Activated naive CD4-positive, alpha-beta T cell treated with anti-CD3 and anti-CD28 coated beads, Interleukin-2, amount 10 ng/mL, durations not matched to agents 7 days and 5 days (primary cell): ENCODE measurements around the gene FDPS.

Experiments
- CTCF ChIA-PET: fragments of 350-600 bp; sonication (Branson Sonifier 250); formaldehyde crosslinking; loops from one replicate; lab custom pipeline; 2021; ENCODE audit warnings: antibody characterized with exemption; lab: Charles Lee
- DNase-seq: peaks from one replicate; pipeline ENCODE4 v3.0.0-alpha.2; 2020
- H3K27ac Mint-ChIP-seq: one replicate; pipeline ENCODE4 v1.8.0; 2021; ENCODE audit warnings: mild to moderate bottlenecking, moderate library complexity, mixed read lengths
- H3K27me3 Mint-ChIP-seq: one replicate; pipeline ENCODE4 v1.8.0; 2021; ENCODE audit warnings: mild to moderate bottlenecking, mixed read lengths
- H3K36me3 Mint-ChIP-seq: one replicate; pipeline ENCODE4 v1.8.0; 2021; ENCODE audit warnings: mixed read lengths
- H3K4me1 Mint-ChIP-seq: one replicate; pipeline ENCODE4 v1.8.0; 2021; ENCODE audit warnings: mixed read lengths
- H3K4me3 Mint-ChIP-seq: one replicate; pipeline ENCODE4 v1.8.0; 2021; ENCODE audit warnings: mild to moderate bottlenecking, moderate library complexity, mixed read lengths
- H3K9me3 Mint-ChIP-seq: one replicate; pipeline ENCODE4 v1.8.0; 2021; ENCODE audit warnings: mixed read lengths

FDPS gene

DNA sequence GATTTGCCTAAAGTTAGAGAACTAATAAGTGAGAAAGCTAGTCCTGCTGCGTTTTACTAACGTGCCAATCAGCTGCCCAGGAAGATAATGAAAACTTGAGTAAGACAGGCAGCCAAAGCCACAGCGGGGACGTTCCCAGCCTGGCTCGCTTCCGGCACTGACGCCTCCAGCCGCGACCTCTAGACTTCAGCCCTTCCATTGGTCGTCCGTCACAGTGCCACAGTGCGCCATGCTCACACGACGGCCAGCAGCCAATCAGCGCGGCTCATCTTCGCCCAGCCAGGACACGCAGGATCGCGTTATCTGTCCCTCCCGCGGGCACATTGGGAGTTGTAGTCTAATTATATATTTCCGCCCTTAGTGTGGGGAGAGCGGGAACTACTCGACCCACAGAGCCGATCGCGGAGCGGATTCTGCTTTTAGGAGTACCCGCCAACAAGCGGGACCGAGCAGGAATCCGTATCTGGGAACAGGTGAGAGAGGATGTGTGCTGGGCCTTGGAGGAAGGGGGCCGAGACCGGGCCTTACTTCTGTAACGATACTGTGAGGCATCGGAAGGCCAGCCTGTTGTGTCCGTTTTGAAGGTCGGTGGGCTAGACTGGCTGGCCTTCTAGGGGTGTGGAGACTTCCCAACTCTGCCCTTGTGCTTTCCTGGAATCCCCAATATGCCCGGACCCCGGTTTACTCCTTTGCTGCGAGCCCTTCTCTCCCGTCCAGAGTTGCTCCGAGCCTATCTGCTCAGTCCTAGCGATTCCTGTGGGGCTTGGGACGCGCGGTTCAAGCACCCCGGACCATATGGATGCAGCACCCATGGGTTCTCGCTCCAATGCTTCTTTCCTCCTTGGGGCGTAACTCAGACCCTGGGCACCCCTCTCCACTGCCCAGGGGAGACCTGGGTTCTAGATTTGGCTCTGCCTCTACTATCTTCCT is at the start of gene FDPS:
TSS of gene FDPS (plus strand) at position 374 of the 930 bp plus-strand sequence. CDS start 924 bp downstream, outside the sequence.
- no peaks in the 10 kb centered on the region for H3K9me3 Mint-ChIP-seq
- peak within 1 kb of the TSS; percentile 91 for H3K4me3 Mint-ChIP-seq
- peak within 1 kb of the TSS; percentile 95 for H3K27ac Mint-ChIP-seq
- H3K27me3 Mint-ChIP-seq, result peaks cover 13% of the 10 kb centered on the region
- peaks cover 45% of the 10 kb centered on the region for H3K4me1 Mint-ChIP-seq
- peaks cover 39% of the 10 kb centered on the region for H3K36me3 Mint-ChIP-seq
- CTCF ChIA-PET, result interaction anchor here (0.8 to 4.7 kb wide), 8 partner anchors 11 to 134 kb away, joined by 3 to 39 read pairs (median 4); partner anchors contain the start of gene RUSC1
- peak; percentile 99 for DNase-seq

DNA sequence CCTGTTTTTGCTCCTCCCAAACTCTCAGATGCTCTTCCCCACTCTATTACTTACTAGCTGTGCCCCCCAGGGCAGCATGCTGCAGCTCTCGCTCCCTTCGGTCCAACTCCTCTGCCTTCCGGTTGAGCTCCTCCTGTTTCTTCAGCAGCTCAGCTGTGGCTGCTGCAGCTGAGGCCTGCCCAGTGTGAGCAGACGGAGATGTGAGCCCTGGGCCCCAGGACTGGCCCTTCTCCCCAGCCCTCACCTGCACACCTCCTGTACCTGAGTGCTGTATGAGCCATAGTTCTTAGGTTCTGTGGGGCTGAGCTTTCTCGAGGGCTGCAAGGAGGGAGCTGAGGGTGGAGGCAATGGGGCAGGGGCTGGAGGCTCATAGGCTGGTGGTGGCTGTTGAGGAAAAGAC is 48.4 kb upstream of the FDPS start:
- Mint-ChIP-seq H3K9me3 (no peaks in the 10 kb centered on the region), H3K27ac (peak overlapping the region; percentile 72), H3K27me3 (no peaks in the 10 kb centered on the region), H3K36me3 (peaks cover 66% of the 10 kb centered on the region), H3K4me1 (peaks cover 60% of the 10 kb centered on the region), H3K4me3 (peak overlapping the region; percentile 96)
- DNase-seq, result no peak
- CTCF ChIA-PET, result interaction anchor here (0.6 to 5.2 kb wide), 4 partner anchors 10 to 63 kb away, joined by 3 to 57 read pairs (median 5); no protein-coding TSS in a partner anchor

DNA sequence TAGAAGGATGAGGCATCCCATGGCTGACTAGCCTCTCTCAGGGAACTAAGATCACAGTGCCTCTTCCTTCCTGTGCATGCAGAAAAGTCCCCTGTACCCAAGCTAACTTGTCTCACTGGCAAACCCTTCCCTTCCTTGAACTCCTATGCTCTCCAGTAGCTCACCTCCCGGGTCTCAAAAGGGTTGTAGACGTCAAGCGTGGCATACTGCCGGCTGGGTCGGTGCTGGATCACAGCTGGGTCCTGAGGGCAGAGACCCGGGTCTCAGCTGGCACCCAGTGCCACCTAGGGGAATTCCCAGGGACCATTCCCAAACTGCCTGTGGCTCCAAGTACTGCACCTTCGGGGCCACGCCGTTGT is 47.2 kb upstream of the FDPS start:
- Mint-ChIP-seq H3K4me1 (peaks cover 54% of the 10 kb centered on the region), H3K9me3 (no peaks in the 10 kb centered on the region), H3K36me3 (peaks cover 73% of the 10 kb centered on the region), H3K4me3 (peak overlapping the region; percentile 96), H3K27me3 (no peaks in the 10 kb centered on the region), H3K27ac (peak overlapping the region; percentile 93)
- CTCF ChIA-PET, result interaction anchor here (0.6 to 5.2 kb wide), 7 partner anchors 11 to 80 kb away, joined by 3 to 57 read pairs (median 4); partner anchors contain the start of gene THBS3
- peak; percentile 39 for DNase-seq

DNA sequence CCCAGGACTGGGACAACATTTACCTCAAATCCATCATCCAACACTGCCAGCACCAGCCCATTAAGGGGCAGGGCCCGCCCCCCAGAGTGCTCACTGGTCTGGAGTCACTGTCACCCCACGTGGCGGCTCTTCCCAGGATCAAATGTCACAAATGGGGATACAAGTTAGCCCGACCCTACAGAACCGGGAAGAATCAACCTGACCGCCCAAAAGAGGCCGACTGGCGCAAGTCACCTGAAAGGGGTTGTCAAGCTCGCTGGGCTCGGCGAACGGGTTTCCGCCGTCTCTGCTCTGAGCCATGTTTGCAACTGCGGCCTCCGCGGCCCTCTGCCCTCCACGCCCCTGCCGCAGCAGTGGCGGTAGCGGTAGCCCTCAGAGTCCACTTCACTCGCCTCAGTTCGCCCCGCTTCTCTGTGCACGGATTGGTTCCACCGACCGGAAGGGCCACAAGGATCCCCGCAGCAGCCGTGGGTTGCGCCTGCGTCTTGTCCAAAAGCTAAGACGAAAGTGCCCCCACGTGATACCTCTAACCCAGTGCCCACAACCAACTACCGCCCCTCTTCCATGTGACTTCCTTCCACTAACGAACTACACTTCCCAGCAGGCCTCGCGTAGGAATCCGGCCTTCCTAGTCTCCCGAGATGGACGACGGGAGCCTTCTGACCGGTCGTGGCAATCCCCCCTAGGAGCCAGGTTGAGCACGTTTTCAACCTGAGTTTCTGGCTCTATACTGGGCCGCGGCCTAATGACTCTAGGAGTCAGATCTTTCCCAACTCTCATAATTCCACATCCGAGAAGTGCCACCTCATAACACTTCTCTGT is 46.6 kb upstream of the FDPS start, which contains the start of gene SCAMP3:
TSS of gene SCAMP3 (minus strand) at position 509 of the 822 bp plus-strand sequence. CDS start at position 300, 209 bp downstream.
- DNase-seq, result peak; percentile 93
- no peaks in the 10 kb centered on the region for H3K27me3 Mint-ChIP-seq
- CTCF ChIA-PET, result interaction anchor here (0.6 to 5.2 kb wide), 6 partner anchors 12 to 79 kb away, joined by 3 to 57 read pairs (median 4); partner anchors contain the start of gene THBS3
- H3K27ac Mint-ChIP-seq, result peak within 1 kb of the TSS; percentile 93
- H3K9me3 Mint-ChIP-seq, result no peaks in the 10 kb centered on the region
- peak within 1 kb of the TSS; percentile 96 for H3K4me3 Mint-ChIP-seq
- peaks cover 49% of the 10 kb centered on the region for H3K4me1 Mint-ChIP-seq
- H3K36me3 Mint-ChIP-seq, result peaks cover 74% of the 10 kb centered on the region

DNA sequence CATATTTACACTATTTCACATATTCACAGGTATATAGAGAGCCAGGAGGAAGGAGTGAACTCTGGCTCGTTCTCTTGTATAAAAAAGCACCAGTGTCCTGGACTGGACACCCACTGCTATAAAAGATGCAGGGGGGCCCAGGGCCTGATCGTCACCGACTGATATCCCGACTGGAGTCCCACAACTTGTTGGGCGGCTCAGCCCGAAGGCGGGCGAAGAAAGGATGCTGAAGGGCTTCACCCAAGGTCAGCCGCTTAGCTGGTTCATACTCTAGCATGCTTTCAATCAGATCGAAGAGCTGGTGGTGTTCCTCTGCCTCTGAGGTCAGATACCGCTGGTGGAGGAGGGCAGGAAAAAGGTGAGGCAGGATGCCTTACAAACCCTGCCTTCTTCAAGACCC is 45.6 kb upstream of the FDPS start:
- H3K27me3 Mint-ChIP-seq, result no peaks in the 10 kb centered on the region
- CTCF ChIA-PET, result interaction anchor here (0.8 to 1.3 kb wide), 3 partner anchors 9 to 12 kb away, joined by 3 to 6 read pairs (median 5); no protein-coding TSS in a partner anchor
- H3K36me3 Mint-ChIP-seq, result peaks cover 77% of the 10 kb centered on the region
- peaks cover 48% of the 10 kb centered on the region for H3K4me1 Mint-ChIP-seq
- no peak for DNase-seq
- H3K27ac Mint-ChIP-seq, result peak overlapping the region; percentile 93
- H3K4me3 Mint-ChIP-seq, result peak overlapping the region; percentile 96
- H3K9me3 Mint-ChIP-seq, result no peaks in the 10 kb centered on the region

DNA sequence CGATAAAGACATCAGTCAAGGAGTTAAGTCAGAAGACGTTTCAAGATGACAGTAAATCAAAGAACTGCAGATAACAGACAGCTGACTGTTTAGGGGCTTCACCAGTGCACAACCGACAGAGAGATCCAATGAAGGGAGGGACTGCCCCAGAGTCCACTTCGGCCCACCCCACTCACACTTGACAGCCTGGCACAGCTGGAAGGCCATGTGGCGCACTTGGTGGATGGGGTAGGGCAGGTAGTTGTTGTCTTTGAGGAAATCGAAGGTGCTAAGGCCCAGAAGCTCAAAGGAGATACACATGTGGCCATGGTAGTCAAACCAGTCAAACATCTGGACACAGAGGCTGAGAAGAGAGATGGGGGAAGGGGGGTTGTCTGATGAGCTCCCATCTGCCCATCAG is 42.1 kb upstream of the FDPS start:
- no peaks in the 10 kb centered on the region for H3K27me3 Mint-ChIP-seq
- no peak overlapping the region for H3K27ac Mint-ChIP-seq
- DNase-seq, result no peak
- CTCF ChIA-PET, result interaction anchor here (0.8 to 3.0 kb wide), 3 partner anchors 12 to 57 kb away, joined by 3 to 27 read pairs (median 5); no protein-coding TSS in a partner anchor
- H3K9me3 Mint-ChIP-seq, result no peaks in the 10 kb centered on the region
- peaks cover 42% of the 10 kb centered on the region for H3K4me1 Mint-ChIP-seq
- H3K36me3 Mint-ChIP-seq, result peaks cover 83% of the 10 kb centered on the region
- no peak overlapping the region for H3K4me3 Mint-ChIP-seq

DNA sequence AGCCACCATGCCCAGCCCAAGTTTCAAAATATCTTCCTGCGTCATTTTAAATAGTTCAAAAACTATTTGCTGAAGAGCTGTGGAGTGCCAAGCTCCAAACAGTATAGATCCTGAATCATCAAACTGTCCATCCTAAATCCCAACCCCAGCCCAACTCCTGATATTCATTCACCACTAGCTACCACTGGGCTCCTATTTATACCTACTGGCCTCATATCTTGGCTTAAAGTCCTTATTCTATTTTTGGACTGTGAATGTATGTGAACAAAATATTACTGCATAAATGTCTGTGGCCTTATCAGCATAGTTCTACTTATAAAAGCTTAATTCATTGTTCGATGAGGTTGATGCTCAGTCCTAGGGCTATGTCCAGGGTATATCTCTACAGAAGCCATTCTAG is 41.3 kb upstream of the FDPS start:
- peaks cover 82% of the 10 kb centered on the region for H3K36me3 Mint-ChIP-seq
- no peaks in the 10 kb centered on the region for H3K27me3 Mint-ChIP-seq
- H3K9me3 Mint-ChIP-seq, result no peaks in the 10 kb centered on the region
- peaks cover 43% of the 10 kb centered on the region for H3K4me1 Mint-ChIP-seq
- H3K27ac Mint-ChIP-seq, result no peak overlapping the region
- no peak for DNase-seq
- H3K4me3 Mint-ChIP-seq, result no peak overlapping the region
- CTCF ChIA-PET, result interaction anchor here (0.8 to 3.0 kb wide), 3 partner anchors 11 to 56 kb away, joined by 3 to 27 read pairs (median 5); no protein-coding TSS in a partner anchor

DNA sequence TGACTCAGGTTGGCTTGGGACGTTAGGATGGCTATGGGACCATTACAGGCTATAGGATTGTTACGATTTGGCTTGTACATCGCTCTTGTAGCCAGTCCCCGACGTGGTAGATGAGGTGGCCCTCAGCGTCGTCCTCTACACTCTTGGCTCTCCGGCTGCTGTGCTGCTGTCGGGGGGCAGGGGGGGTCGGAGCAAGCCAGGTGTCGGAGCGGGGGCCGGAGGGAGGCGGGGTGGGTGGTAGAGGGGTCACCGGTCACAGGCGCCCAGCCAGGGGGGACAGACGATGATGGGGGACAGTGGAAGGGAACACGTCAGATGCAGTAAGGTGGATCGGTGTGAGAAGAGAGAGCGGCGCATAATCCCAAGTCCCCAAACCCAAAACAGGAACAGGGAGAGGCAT is 40.0 kb upstream of the FDPS start:
- CTCF ChIA-PET, result interaction anchor here (1.9 kb wide), 1 partner anchor 18 kb away, joined by 4 read pairs; no protein-coding TSS in a partner anchor
- DNase-seq, result no peak
- Mint-ChIP-seq H3K36me3 (peaks cover 79% of the 10 kb centered on the region), H3K27ac (no peak overlapping the region), H3K4me1 (peaks cover 40% of the 10 kb centered on the region), H3K4me3 (no peak overlapping the region), H3K27me3 (no peaks in the 10 kb centered on the region), H3K9me3 (no peaks in the 10 kb centered on the region)

DNA sequence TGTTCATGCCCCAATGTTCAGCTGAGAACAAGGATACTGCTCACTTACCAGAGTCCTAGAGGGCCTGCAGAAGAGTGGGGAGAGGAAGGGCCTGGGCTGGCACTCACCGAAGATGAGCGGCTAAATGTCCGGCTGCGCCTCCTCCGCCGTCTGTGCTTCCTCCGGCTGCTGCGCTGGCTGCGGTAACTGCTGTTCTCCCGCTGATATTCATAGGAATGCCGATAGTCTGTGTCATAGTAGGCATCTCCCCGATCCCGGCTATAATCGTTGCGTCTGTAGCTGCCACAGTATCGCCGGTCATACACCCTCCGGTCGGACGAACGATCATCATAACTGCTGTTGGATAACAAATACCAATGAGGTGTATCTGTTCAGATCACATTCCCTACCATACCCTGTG is 39.3 kb upstream of the FDPS start:
- Mint-ChIP-seq H3K4me3 (no peak overlapping the region), H3K27ac (peak overlapping the region; percentile 56), H3K36me3 (peaks cover 72% of the 10 kb centered on the region), H3K9me3 (no peaks in the 10 kb centered on the region), H3K27me3 (no peaks in the 10 kb centered on the region), H3K4me1 (peaks cover 41% of the 10 kb centered on the region)
- CTCF ChIA-PET, result interaction anchor here (1.9 kb wide), 1 partner anchor 19 kb away, joined by 4 read pairs; no protein-coding TSS in a partner anchor
- no peak for DNase-seq

DNA sequence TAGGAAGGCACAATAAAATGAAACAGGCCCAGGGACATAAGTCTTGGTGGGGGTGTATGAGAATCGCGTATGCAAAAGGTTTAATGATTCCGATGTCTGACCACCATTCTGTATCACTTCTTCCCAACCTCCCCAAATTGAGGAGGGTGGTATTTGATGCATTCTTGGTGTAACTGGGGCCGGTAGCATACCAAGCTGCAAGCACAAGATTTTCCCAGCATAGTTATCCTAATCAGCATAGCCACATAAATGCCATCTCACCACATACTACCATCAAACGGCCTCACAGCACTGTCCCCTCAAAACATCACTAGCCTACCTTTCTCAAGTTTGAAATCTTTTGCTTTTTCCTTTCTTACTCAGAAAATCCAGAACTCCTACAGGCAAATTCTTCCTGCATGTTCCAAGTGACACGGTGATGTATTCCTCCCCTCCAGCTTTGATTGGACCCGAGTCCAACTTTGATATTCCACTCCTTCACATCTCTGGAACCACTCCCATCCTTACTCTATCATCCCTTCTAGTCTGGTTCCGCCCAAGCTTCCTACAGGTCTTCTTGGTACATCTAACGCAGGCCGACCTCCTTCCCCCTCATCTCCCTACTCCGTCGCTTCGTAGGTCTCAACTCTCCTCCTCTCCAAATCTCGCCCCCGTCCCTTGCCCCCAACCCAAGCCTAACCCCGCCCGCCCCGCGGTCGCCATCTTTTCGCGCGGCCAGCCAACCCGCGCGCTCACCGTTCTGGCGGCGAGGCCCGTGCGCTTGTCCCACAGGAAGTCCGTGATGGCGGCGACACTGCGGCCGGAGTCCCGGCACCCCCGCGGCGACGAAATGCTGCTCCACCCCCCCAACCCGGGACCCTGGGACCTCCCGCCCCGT is 36.0 kb upstream of the FDPS start:
- peaks cover 43% of the 10 kb centered on the region for H3K36me3 Mint-ChIP-seq
- no peak for DNase-seq
- H3K27ac Mint-ChIP-seq, result peak overlapping the region; percentile 90
- peaks cover 52% of the 10 kb centered on the region for H3K4me1 Mint-ChIP-seq
- H3K4me3 Mint-ChIP-seq, result peak overlapping the region; percentile 86
- peaks cover 7% of the 10 kb centered on the region for H3K27me3 Mint-ChIP-seq
- CTCF ChIA-PET, result interaction anchor here (1.2 to 4.7 kb wide), 6 partner anchors 9 to 324 kb away, joined by 3 to 34 read pairs (median 6); partner anchors contain the start of gene RUSC1
- no peaks in the 10 kb centered on the region for H3K9me3 Mint-ChIP-seq

DNA sequence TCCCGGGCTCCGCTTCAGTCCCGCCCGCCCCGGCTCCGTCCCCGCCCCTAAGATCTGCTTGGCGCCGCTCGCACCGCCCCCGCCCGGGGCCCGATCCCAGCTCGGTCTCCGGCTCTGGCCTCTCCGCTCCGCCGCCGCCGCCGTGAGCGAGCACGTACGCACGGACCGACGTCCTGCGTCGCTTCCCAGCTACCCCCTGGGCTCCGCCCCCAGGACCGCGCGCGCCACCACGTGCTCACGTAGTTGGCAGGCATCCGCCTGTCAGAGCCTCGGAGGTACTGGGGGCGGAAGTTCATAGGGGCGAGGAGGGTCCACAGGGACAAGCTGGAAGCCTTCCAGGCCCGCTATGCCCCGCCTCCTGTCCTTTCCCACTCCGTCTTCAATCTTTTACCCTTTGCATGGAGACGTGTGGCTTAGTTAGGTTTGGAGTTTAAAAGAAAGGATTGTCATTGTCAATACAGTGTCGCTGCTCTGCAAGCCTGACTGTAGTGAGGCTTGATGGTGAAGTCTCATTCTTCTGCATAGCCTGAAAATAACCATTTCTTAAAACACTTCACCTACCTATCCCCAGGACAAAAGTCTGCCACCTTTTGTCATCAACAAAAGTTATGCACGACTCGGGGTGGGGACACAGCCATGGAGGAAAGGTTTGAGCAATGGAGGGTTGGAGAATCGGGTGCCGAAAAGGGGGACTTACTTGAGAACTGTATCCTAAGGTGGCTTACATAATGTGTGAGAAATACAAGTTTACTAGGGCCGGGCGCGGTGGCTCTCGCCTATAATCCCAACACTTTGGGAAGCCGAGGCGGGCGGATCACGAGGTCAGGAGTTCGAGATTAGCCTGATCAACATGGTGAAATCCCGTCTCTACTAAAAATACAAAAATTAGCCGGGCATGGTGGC is 35.1 kb upstream of the FDPS start, which contains the start of gene CLK2:
TSS of gene CLK2 (minus strand) at position 162 of the 903 bp plus-strand sequence. CDS start 2,527 bp downstream, outside the sequence.
- CTCF ChIA-PET, result interaction anchor here (1.0 to 4.7 kb wide), 6 partner anchors 17 to 50 kb away, joined by 3 to 34 read pairs (median 4); partner anchors contain the start of genes FDPS and RUSC1
- Mint-ChIP-seq H3K27me3 (peaks cover 16% of the 10 kb centered on the region), H3K4me3 (peak within 1 kb of the TSS; percentile 86), H3K27ac (peak within 1 kb of the TSS; percentile 95), H3K4me1 (peaks cover 56% of the 10 kb centered on the region), H3K9me3 (no peaks in the 10 kb centered on the region), H3K36me3 (peaks cover 35% of the 10 kb centered on the region)
- DNase-seq, result peak; percentile 98
